OCI-LY3 (cell line): ENCODE data around the gene GAS2L1.
A peak's percentile ranks its signal among the peaks of the same experiment; 100 is the strongest.
"Not testable (repeated sequence)": the region's sequence is repeated elsewhere in the genome, so short reads cannot be mapped to it uniquely, and the experiment has no call there.

Experiments
- H2AFZ ChIP-seq: fragments of 200-600, 300-600 bp; shearing (Covaris generic); 2 replicates; pipeline ENCODE4 v1.6.0; 2014; ENCODE audit warnings: antibody characterized with exemption, low read depth, low read length
- H3K27ac ChIP-seq: fragments of 200-600, 300-600 bp; sonication (generic); 2 replicates; pipeline ENCODE4 v1.5.1; 2014; ENCODE audit warnings: mild to moderate bottlenecking, low read length, moderate library complexity, mixed read lengths
- H3K27me3 ChIP-seq: fragments of 200-600, 300-600 bp; sonication (generic); 2 replicates; pipeline ENCODE4 v1.6.1; 2014; ENCODE audit warnings: low read depth, low read length, mixed read lengths
- H3K36me3 ChIP-seq: fragments of 200-600, 300-600 bp; sonication (generic); replicated peaks from 2 replicates; pipeline ENCODE3; 2014; ENCODE audit warnings: low read depth, low read length, mixed read lengths
- H3K4me1 ChIP-seq: fragments of 300-600, 200-600 bp; sonication (generic); 2 replicates; pipeline ENCODE4 v1.6.1; 2014; ENCODE audit warnings: low read length, mixed read lengths
- H3K4me2 ChIP-seq: fragments of 200-600, 300-600 bp; sonication (generic); 2 replicates; pipeline ENCODE4 v1.6.1; 2014; ENCODE audit warnings: low read length, mixed read lengths
- H3K4me3 ChIP-seq: fragments of 300-600, 200-600 bp; sonication (generic); 2 replicates; pipeline ENCODE4 v1.5.1; 2014; ENCODE audit warnings: antibody characterized with exemption, mild to moderate bottlenecking, low read length, moderate library complexity
- H3K79me2 ChIP-seq: fragments of 300-600, 200-600 bp; shearing (Covaris generic); 2 replicates; pipeline ENCODE4 v1.6.1; 2014; ENCODE audit warnings: mild to moderate bottlenecking, low read length, mixed read lengths
- H3K9ac ChIP-seq: fragments of 300-600, 200-600 bp; shearing (Covaris generic); 2 replicates; pipeline ENCODE4 v1.6.0; 2014; ENCODE audit warnings: mild to moderate bottlenecking, low read length, moderate library complexity
- H3K9me3 ChIP-seq: fragments of 200-600, 300-600 bp; shearing (Covaris generic); 2 replicates; pipeline ENCODE4 v1.6.1; 2014; ENCODE audit warnings: low read length, mixed read lengths; ENCODE audit not compliant: insufficient read depth
- H4K20me1 ChIP-seq: fragments of 200-600, 300-600 bp; sonication (generic); 2 replicates; pipeline ENCODE4 v1.6.1; 2016; ENCODE audit warnings: low read length, mixed read lengths; ENCODE audit not compliant: insufficient read depth
- CTCF ChIP-seq: fragments of 200-600, 300-600 bp; sonication (generic); IDR thresholded peaks from 2 replicates; pipeline ENCODE4 v1.5.1; 2014; ENCODE audit warnings: antibody characterized with exemption, low read length, low read depth
- EZH2phosphoT487 ChIP-seq: fragments of 200-600 bp; shearing (Covaris generic); IDR thresholded peaks from 2 replicates; pipeline ENCODE4 v1.6.1; 2018; ENCODE audit warnings: antibody characterized with exemption, mixed run types, low read depth

GAS2L1 gene

GRCh38 chr22:29353860-29354259 is 47.4 kb downstream of the GAS2L1 start:
- TF ChIP-seq EZH2phosphoT487 (no peak), CTCF (no peak)
- Histone ChIP-seq H2AFZ (no peak overlapping the region), H3K9ac (no peak overlapping the region), H3K9me3 (no peaks in the 10 kb centered on the region), H3K4me1 (no peaks in the 10 kb centered on the region), H3K4me3 (no peak overlapping the region), H3K27ac (no peak overlapping the region), H3K27me3 (no peaks in the 10 kb centered on the region), H4K20me1 (0 out of 2 replicates have a peak, but pooled peaks cover 2% of the 10 kb centered on the region), H3K4me2 (no peak overlapping the region), H3K36me3 (peaks cover 75% of the 10 kb centered on the region), H3K79me2 (no peaks in the 10 kb centered on the region)

GRCh38 chr22:29357193-29357890 is 50.9 kb downstream of the GAS2L1 start:
- not testable (repeated sequence) for H4K20me1 ChIP-seq, H3K9ac ChIP-seq, H3K4me1 ChIP-seq, H3K79me2 ChIP-seq, H3K9me3 ChIP-seq, H3K4me2 ChIP-seq, H3K27ac ChIP-seq, H3K27me3 ChIP-seq, H2AFZ ChIP-seq, H3K4me3 ChIP-seq
- H3K36me3 ChIP-seq: peaks cover 57% of the 10 kb centered on the region

- Histone ChIP-seq H3K4me1 (peaks cover 6% of the 10 kb centered on the region), H3K27ac (no peak overlapping the region), H3K27me3 (no peaks in the 10 kb centered on the region), H3K9me3 (no peaks in the 10 kb centered on the region), H2AFZ (no peak overlapping the region), H3K4me2 (no peak overlapping the region), H4K20me1 (no peaks in the 10 kb centered on the region), H3K79me2 (no peaks in the 10 kb centered on the region), H3K4me3 (no peak overlapping the region), H3K9ac (no peak overlapping the region), H3K36me3 (peaks cover 38% of the 10 kb centered on the region)
- TF ChIP-seq EZH2phosphoT487 (no peak), CTCF (peak; percentile 30; the same call in 1 of the 2 replicates)
These were observed 53.0 kb downstream of the GAS2L1 start for GRCh38 chr22:29359469-29359868.
